SK-N-SH (cell line): ENCODE measurements around the gene ALDH7A1.

Experiments
- CHD2 ChIP-seq: fragments of 150-350 bp; IDR thresholded peaks from 2 replicates; pipeline ENCODE4 v1.6.1; 2018; ENCODE audit warnings: low read length; ENCODE audit not compliant: partially characterized antibody
- EP300 ChIP-seq, 2 experiments: IDR thresholded peaks; 2 replicates each; pipeline versions ENCODE4 v1.4.0 to v1.6.1; 2012; ENCODE audit warnings: borderline replicate concordance in 1 of 2, low read depth in 1 of 2, low read length in 1 of 2
- POLR2AphosphoS5 ChIP-seq: IDR thresholded peaks from 2 replicates; pipeline ENCODE4 v1.6.1; 2012; ENCODE audit warnings: low read depth, low read length
- REST ChIP-seq: IDR thresholded peaks from 2 replicates; pipeline ENCODE4 v1.6.1; 2012; ENCODE audit warnings: mild to moderate bottlenecking, low read depth, low read length, moderate library complexity
- SMC3 ChIP-seq: IDR thresholded peaks from 2 replicates; pipeline ENCODE4 v1.6.1; 2012; ENCODE audit warnings: low read depth, low read length, improper control_type of control experiment
- TAF1 ChIP-seq: IDR thresholded peaks from 2 replicates; pipeline ENCODE4 v1.6.1; 2012; ENCODE audit warnings: low read depth, mild to moderate bottlenecking, low read length, moderate library complexity, borderline replicate concordance
- TCF12 ChIP-seq: IDR thresholded peaks from 2 replicates; pipeline ENCODE4 v1.4.0; 2012
- USF1 ChIP-seq: IDR thresholded peaks from 2 replicates; pipeline ENCODE4 v1.4.0; 2012; ENCODE audit warnings: low read depth, borderline replicate concordance
- YY1 ChIP-seq: IDR thresholded peaks from 2 replicates; pipeline ENCODE4 v1.4.0; 2012; ENCODE audit warnings: low read depth, mild to moderate bottlenecking
- TF ChIP-seq, protein P1 (sequence below): fragments of 200-600 bp; sonication (generic); IDR thresholded peaks from 2 replicates; pipeline ENCODE4 v1.6.1; 2017; ENCODE audit warnings: antibody characterized with exemption, mild to moderate bottlenecking, moderate library complexity

DNA sequence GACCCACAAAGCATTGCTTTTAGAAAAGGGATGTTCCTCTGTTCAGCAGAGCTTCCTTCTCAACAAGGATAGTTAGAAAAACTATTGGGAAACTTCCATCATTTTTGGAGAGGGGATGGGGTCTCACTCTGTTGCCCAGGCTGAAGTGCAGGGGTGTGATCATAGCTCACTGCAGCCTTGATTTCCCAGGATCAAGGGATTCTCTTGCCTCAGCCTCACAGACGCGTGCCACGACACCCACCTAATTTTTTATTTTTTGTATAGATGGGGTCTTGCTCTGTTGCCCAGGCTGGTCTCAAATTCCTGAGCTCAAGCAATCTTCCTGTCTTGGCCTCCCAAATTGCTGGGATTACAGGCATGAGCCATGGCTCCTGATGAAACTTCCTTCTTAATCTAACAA lies 40.6 kb upstream of the ALDH7A1 start:
- TF ChIP-seq POLR2AphosphoS5 (no peak), CHD2 (no peak), SMC3 (no peak), YY1 (no peak), REST (no peak), EP300 (IDR thresholded peaks at IDR 0.05; ENCODE audit: borderline replicate concordance in 1 of 2, low read depth in 1 of 2, low read length in 1 of 2) (no peak), USF1 (no peak), TCF12 (no peak), TAF1 (no peak)
- TF ChIP-seq, protein P1, sequence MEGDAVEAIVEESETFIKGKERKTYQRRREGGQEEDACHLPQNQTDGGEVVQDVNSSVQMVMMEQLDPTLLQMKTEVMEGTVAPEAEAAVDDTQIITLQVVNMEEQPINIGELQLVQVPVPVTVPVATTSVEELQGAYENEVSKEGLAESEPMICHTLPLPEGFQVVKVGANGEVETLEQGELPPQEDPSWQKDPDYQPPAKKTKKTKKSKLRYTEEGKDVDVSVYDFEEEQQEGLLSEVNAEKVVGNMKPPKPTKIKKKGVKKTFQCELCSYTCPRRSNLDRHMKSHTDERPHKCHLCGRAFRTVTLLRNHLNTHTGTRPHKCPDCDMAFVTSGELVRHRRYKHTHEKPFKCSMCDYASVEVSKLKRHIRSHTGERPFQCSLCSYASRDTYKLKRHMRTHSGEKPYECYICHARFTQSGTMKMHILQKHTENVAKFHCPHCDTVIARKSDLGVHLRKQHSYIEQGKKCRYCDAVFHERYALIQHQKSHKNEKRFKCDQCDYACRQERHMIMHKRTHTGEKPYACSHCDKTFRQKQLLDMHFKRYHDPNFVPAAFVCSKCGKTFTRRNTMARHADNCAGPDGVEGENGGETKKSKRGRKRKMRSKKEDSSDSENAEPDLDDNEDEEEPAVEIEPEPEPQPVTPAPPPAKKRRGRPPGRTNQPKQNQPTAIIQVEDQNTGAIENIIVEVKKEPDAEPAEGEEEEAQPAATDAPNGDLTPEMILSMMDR = no peak
